ENCODE measurements around the gene BCAN.

Gene BCAN

DNA sequence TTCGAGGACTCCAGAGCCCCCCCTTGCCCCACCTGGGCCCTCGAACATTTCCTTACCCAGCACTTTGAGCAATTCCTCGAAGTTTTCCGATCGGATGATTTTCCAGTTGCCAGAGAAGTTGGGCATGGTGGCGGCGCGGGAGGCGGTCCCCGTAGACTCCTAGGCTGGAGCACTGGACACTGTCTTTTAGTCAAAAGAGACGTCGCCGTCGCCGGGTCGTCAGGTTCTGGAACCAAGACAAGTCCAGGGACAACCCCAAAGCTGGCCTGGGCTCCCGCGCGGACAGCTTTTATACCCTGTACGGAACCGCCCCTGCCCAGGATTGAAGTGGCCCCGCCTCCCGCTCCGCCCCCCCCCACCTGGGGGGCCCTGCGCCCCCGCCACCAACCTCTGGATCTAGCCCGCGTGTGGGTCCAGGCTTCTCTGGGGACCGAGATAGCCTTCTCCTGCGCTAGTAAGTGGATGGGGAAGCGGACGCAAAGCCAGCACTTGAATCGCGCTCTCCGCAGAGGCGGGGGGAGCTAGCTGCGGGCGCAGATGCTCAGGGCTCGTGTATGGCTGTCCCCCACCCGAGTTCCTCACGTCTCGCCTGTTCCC lies 63.5 kb downstream of the BCAN start, which contains the start of gene CRABP2:
Gene CRABP2 (minus strand): TSS at position 263 of the 597 bp plus-strand sequence. CDS start 137 bp downstream, at position 126.
- TF ChIP-seq, protein P1, sequence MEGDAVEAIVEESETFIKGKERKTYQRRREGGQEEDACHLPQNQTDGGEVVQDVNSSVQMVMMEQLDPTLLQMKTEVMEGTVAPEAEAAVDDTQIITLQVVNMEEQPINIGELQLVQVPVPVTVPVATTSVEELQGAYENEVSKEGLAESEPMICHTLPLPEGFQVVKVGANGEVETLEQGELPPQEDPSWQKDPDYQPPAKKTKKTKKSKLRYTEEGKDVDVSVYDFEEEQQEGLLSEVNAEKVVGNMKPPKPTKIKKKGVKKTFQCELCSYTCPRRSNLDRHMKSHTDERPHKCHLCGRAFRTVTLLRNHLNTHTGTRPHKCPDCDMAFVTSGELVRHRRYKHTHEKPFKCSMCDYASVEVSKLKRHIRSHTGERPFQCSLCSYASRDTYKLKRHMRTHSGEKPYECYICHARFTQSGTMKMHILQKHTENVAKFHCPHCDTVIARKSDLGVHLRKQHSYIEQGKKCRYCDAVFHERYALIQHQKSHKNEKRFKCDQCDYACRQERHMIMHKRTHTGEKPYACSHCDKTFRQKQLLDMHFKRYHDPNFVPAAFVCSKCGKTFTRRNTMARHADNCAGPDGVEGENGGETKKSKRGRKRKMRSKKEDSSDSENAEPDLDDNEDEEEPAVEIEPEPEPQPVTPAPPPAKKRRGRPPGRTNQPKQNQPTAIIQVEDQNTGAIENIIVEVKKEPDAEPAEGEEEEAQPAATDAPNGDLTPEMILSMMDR (IDR thresholded peaks at IDR 0.05): no peak

DNA sequence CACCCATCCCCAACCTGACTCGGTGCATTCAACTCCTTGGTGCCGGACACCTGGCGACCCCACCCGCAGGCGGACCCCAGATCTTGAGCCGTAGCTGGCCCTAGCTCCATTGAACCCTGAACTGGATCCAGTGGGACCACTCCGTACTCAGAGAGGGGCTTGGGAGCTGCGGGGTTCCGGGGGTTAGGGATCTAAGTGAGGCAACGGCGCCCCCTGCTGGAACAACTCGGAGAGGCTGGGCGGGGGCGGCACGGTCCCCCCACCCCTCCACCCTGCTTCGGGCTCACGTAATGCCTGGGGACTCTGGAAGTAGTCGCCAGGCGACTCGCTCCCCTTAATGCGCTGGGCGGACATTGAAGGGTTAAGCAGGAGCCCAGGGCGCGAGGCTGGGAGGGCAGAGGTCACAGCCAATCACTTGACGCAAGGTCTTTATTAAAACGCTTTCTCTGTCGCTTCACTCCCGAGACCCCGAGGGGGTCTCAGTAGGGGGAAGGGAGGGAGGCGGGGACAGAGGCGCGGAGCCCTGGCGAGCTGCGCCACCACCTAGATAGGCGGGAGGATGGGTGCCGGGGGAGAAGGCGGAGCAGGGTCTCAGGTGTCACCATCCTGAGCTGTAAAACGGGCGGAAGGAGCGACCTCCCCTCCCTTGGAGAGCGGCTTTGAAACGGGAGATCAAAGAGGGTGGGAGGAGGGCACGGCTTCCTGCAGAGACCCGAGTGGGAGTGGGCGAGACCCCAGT lies 64.2 kb downstream of the BCAN start:
- TF ChIP-seq, protein P1 (IDR thresholded peaks at IDR 0.05): peak; percentile 98

DNA sequence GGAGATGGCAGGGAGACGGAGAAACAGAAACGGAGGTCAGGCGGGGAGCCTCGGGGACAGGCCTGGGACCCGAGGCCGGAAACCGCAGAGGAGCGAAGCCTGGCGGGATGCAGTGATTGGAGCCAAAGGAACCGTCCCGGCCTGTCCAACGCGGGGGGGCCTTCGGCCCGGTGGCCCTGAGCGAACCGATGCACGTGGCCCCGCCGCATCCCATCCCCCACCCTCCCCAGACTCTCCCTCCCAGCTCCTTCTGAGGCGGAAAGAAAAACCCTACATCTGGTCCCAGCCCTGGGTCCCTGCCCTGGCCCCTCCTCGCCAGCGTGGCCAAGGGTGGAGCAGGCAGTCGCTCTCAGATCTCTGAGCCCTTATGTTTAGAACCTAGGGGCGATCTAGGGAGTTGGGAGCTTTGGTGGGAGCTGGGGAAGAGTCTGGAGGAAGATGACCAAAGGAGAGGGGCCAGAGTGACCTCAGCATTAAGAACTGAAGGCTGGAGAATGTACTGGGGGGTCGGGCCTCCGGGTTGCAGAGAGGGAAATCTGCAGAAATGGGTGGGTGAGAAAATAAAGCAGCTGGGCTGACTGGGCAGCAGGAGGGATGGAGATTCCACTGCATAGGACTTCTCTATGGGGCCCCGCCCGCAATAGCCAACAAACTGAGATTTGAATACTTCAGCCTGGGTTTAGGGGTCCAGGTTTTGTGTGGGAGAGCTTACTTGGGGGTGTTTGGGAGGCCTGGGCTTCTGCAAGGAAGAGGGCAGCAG lies 64.9 kb downstream of the BCAN start:
- TF ChIP-seq, protein P1 (IDR thresholded peaks at IDR 0.05): no peak

DNA sequence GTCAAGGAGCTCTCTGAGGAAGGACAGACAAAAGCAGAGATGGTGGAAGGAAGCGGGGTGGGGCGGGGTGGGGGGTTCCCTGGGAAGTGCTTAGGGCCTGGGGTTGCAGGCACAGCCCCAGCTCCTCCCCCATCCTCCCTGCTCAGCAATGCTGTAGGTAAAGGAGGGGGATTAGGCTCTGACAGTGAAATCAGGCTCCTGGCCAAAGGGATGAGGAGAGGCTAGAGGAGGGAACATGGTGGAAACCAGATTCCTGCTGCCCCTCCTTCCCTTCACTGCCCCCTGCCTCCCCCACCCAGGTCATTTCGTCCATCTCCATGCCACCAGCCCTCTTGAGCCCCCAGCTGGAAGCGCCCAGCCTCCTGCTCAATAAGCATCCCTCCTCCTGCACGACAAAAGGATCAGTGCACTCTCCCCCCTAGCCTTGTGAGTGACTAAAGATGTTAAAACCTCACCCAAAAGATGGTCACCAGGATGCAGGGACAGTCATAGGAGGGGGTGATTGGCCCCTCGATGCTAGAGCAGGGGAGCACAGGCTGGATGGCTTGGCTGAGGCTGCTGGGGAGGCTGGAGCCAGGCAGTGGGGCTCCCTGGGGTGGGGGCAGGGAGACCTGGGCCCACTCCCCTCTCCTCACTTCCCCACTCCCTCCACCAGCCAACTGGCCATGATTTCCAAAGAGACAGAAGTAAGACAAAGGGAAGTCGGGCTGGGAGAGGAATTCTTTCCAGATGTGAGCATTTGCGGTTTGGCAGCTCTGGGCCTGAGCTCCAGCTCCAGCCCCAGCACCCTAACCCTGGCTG lies 65.7 kb downstream of the BCAN start:
- TF ChIP-seq, protein P1 (IDR thresholded peaks at IDR 0.05): no peak

DNA sequence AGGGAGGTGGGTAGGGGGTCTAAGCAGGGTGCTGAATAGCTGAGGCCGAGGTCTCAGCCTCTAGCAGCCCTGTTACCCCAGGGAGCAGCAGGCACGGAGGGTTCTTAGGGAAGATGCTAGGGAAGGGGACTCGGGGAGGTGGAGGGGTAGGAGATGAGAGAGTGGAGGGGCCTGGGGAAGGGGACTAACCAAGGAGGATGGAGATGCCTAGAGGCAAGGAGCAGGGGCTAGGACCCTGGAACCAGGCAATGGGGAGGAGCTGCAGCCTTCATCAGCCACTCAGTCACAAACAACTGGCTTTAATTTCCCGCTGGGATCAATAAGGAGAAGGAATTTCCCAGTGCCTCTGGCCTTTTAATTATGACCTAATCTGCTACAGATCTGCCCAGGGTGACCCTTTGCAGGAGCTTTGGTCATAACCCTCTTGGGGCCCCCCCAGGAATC lies 66.3 kb downstream of the BCAN start:
- TF ChIP-seq, protein P1 (IDR thresholded peaks at IDR 0.05): no peak

DNA sequence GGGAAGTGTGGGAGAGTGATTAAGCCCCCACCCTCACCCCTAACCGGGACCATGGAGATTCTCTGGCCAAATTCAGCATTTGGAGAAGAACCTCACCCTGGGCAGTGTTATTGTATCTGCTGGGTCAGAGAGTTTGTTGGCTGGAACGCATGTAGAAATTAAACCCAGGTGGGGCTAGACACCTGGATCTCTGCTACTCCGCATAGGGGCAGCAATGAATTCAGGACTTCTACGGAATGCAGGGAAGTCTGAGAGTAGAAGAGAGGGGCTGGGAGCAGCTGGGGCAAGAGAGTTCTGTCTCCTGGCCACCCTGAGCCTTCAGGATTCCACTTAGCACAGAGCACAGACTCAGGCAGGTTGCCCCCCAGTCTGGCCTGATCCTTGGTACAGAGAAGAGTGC lies 67.1 kb downstream of the BCAN start:
- TF ChIP-seq, protein P1 (IDR thresholded peaks at IDR 0.05): no peak
